Transverse colon (tissue), 4 donors: ENCODE data around the gene PNPLA5.

ENCODE experiments used
- EP300 ChIP-seq: sonication (generic); formaldehyde crosslinking; IDR thresholded peaks from one replicate; pipeline ENCODE4 v1.6.1; 2017; ENCODE audit warnings: antibody characterized with exemption, low read depth
- POLR2A ChIP-seq: fragments of 450-650 bp; IDR thresholded peaks from one replicate; pipeline ENCODE4 v1.6.1; 2016; ENCODE audit warnings: antibody characterized with exemption, mild to moderate bottlenecking, moderate library complexity
- POLR2AphosphoS5 ChIP-seq, 3 donors: sonication (generic); formaldehyde crosslinking; IDR thresholded peaks; one replicate each; pipeline ENCODE4 v1.6.1; 2016; ENCODE audit warnings: antibody characterized with exemption in 3 of 3
- TF ChIP-seq, protein P1 (sequence below), 5 experiments: fragments of 200-600 bp in 3 of 5; fragments of 450-650 bp in 2 of 5; sonication (generic) in 3 of 5; IDR thresholded peaks; 1 replicate in 2 of 5; 2 replicates in 3 of 5; pipeline ENCODE4 v1.5.1; 2016 to 2017; ENCODE audit warnings: antibody characterized with exemption in 5 of 5, inconsistent platforms in 3 of 5, mild to moderate bottlenecking in 2 of 5, moderate library complexity in 1 of 5

DNA sequence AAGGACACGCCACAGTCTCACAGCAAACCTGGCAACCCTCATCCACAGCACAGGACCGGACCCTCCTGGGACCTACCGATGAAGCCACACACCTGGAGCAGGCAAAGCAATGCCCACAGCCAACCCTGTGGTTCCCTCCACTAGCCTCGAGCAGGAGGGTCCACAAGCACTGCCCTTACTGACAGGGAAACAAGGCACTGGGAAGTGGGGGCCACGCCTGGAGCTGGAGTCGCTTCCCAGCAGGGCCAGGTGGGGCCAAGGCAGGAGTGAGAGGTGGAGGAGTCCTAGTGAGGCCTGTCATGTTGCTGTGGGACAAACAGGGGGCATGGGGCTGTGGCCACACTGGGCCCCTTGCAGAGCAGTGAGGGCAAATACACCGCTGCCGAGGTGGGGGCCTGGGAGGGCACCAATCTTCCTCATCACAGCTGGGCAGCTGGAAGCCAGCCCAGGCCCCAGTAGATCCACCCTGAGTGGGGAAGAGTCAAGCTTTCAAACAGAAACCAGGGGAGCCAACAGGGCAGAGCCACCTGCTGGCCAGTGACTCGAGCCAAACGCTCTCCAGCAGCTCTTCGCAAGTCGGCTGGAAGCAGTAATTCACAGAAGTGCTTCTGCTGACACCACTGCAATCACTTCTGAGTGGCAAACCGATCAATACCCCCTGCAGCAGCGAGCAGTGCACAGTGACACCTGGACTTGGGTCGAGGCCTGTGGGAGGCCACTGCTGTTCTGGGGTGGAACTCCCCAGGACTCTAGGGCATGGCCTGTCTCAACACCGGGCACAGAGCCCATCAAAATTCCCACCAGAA, 43.2 kb downstream of the PNPLA5 start:
- TF ChIP-seq, protein P1, sequence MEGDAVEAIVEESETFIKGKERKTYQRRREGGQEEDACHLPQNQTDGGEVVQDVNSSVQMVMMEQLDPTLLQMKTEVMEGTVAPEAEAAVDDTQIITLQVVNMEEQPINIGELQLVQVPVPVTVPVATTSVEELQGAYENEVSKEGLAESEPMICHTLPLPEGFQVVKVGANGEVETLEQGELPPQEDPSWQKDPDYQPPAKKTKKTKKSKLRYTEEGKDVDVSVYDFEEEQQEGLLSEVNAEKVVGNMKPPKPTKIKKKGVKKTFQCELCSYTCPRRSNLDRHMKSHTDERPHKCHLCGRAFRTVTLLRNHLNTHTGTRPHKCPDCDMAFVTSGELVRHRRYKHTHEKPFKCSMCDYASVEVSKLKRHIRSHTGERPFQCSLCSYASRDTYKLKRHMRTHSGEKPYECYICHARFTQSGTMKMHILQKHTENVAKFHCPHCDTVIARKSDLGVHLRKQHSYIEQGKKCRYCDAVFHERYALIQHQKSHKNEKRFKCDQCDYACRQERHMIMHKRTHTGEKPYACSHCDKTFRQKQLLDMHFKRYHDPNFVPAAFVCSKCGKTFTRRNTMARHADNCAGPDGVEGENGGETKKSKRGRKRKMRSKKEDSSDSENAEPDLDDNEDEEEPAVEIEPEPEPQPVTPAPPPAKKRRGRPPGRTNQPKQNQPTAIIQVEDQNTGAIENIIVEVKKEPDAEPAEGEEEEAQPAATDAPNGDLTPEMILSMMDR (IDR thresholded peaks at IDR 0.05) = peak in 1 of 5 experiments; percentile 6
- no peak for TF ChIP-seq EP300
- TF ChIP-seq POLR2A = no peak
- no peak for TF ChIP-seq POLR2AphosphoS5 (IDR thresholded peaks at IDR 0.05)
